Esophagus squamous epithelium (tissue), 4 donors: Measurements from ENCODE around the gene PHKA1.

Source experiments
- CTCF ChIP-seq, 6 experiments: fragments of 450-650 bp in 4 of 6; fragments of 200-600 bp in 2 of 6; sonication (generic) in 2 of 6; IDR thresholded peaks; one replicate each; pipeline ENCODE4 v1.5.1; 2016 to 2019; ENCODE audit warnings: antibody characterized with exemption in 6 of 6, mild to moderate bottlenecking in 4 of 6, moderate library complexity in 4 of 6
- POLR2A ChIP-seq, 4 donors: fragments of 450-650 bp; IDR thresholded peaks; one replicate each; pipeline ENCODE4 v1.6.1; 2017; ENCODE audit warnings: antibody characterized with exemption in 4 of 4, mild to moderate bottlenecking in 4 of 4, moderate library complexity in 3 of 4

DNA sequence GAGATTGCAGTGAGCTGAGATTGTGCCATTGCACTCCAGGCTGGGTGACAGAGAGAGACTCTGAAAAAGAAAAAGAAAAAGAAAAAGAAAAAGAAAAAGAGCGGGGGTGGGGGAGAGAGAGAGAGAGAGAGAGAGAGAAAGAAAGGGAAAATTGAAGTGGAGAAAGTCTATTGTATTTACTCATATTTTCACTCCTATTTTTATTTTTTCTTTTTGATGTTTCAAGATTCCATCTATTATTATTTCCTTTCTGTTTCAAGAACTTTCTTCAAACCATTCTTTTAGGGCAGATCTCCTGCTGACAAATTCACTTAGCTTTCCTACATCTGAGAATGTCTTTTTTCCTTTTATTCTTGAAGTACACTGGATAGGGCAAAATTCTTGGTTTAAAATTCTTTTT, 83.9 kb downstream of the PHKA1 start:
- TF ChIP-seq CTCF (IDR thresholded peaks at IDR 0.05), result no peak
- no peak for TF ChIP-seq POLR2A (IDR thresholded peaks at IDR 0.05)
